Stimulated activated CD4-positive, alpha-beta T cell treated with anti-CD3 and anti-CD28 coated beads, Interleukin-15, amount 100 ng/mL, for 48 hours (primary cell): ENCODE measurements around the gene FABP3.
"Not testable (repeated sequence)": the region's sequence is repeated elsewhere in the genome, so short reads cannot be mapped to it uniquely, and the experiment has no call there.

Experiments
- DNase-seq, 2 donors: peaks; one replicate each; pipeline ENCODE4 v3.0.0-alpha.2; 2020; ENCODE audit warnings: low read depth in 2 of 2

FABP3 gene

DNA sequence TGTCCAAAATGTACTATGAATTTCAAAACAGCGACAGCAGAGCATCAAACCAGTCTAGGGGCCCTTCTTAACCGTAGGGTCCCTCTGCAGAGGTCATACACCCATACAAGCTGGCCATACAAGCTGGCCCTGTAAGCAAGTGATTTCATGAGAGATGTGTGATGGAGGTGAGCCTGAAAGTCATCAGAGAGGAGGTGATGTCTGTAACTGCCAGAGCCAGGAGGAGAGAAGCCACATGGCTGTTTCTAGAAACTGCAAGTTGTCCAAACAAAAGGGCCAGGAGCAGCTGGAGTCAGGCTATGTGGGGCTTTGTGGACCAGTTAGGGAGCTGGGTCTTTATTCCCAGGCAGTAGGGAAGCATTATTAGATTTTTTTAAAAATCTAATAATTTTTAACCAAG lies 25.4 kb upstream of the FABP3 start:
- DNase-seq, result no peak

- no peak for DNase-seq
Observed at GRCh38 chr1:31397360-31398095, 24.7 kb upstream of the FABP3 start.

DNA sequence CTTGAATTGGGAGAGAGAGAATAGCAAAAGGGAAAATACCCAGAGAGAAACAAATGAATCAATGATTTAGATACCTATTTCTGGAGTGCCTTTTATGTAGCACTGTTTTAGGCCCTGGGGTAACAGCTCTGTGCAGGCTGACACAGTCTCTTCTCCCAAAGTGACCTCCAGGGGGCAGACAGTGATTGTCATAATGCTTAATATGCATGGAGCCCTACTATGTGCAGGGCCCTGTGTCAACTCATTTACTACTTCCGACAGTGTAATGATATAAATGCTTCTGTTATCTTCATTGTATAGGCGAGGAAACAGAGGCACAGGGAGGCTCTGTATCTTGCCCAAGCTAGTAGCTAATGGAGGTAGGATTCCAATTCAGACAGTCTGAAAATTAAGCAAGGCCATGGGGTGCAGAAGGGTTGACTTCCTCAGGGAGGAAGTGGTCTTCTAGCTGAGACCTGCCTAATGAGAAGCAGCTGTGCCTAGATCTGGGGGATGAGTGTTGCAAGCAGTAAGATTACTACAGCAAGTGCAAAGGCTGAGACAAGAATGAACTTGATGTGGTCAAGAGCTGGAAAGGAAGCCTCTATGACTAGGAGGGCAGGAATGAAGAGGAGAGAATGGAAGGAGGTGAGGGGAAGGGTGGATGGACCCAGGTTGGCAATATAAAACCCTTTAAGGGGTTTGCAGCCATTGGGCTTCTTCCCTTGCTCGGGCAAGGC lies 23.9 kb upstream of the FABP3 start:
- DNase-seq, result no peak

GRCh38 chr1:31394584-31395193 lies 21.8 kb upstream of the FABP3 start:
- DNase-seq, result peak; percentile 63 to 79

- DNase-seq, result no peak
Observed at GRCh38 chr1:31393463-31393862, 20.6 kb upstream of the FABP3 start.

DNA sequence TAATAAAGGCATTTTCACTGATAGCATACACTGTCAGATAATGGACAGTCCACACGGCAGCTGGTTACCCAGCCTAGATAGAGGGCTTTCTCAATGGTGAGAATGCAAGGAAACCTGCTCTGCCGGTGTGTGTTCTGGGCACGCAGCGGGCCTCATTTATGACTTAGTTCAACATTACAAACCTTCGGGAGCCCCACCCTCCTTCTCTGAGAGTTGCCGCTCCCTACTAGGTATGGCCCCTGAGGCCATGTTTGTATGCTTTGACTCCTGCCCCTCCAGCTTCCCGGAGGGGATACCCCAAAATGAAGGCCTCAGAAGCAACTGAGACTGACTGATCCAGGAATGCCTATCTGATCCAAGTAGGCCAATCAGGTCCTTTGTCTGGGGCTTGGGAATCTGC lies 17.2 kb upstream of the FABP3 start:
- DNase-seq, result no peak

DNA sequence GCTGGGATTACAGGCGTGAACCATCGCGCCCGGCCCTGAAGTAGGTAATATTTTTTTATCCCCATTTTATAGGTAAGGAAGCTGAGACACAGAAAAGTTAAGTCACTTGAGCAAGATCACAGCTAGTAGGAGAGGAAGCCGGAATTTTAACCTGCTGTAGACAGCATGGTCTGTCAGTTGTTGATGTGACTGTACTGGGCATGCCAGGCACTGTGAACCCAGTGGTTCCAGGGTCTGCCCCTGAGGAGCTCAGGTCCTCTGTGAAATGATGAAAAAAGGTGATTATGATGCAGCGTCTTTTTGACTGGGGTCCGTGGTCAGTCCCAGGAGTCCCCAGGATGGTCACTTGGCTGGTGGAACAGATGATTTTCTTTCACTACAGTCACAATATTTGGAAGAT lies 16.7 kb upstream of the FABP3 start:
- no peak for DNase-seq

DNA sequence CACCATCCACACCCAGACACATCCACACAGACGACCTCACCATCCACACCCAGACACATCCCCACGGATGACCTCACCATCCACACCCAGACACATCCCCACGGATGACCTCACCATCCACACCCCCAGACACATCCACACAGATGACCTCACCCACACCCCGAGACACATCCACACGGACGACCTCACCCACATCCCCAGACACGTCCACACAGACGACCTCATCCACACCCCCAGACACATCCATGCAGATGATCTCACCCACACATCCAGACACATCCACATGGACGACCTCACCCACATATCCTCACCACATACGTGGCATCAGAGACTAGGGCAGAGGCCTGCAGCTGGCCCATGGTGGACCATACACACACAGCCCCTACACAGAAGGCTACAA lies 14.7 kb upstream of the FABP3 start:
- DNase-seq, result no peak

GRCh38 chr1:31386576-31387243 lies 13.8 kb upstream of the FABP3 start:
- not testable (repeated sequence) for DNase-seq

GRCh38 chr1:31383967-31384366 lies 11.1 kb upstream of the FABP3 start:
- no peak for DNase-seq

DNA sequence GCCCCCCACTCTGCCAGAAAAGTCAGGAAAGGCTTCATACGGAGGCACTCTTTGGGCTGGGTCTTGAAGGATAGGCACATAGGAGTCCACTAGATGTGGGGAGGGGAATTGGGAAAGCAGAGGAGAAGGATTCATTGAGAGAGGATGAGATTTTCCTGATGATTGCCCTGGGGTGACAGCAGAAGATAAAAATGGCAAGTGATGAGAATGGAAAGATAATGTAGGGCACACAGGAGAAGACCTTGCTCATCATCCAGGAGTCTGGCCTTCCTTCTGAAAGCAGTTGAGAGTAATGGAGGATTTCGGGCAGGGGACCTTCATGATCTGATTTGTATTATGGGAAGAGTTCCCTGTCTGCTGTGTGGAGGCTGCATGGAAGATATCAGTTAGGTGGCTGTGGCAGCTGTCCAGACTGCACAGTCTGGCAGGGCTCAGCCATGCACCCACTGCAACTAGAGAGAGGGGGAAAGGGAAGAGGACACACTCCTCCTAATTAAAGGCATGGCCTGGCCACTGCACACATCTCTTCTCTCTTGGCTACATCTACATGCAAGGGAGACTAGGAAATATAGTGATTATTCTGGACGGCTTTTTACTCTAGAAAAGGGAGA lies 9.6 kb upstream of the FABP3 start:
- DNase-seq, result no peak

GRCh38 chr1:31381394-31382294 lies 8.8 kb upstream of the FABP3 start:
- no peak for DNase-seq

DNA sequence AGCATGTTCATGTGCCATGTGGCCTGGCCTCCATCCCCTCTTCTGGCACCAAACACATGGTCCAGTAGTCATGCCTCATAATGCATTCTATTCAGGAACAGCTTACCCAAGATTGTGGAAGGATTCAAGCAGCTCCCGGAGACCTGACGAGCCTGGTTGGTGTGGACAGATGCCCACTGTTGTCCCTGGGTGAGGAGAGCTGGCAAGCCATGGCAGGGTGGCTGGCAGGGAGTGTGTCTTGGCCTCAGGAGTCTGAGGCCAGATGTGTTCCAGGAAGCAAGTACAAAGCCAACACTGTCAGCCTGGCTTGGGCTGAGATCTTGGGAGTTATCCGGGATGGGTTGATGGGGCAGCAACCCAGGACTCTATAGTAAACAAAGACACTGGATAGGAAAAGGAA lies 7.3 kb upstream of the FABP3 start:
- DNase-seq, result no peak

DNA sequence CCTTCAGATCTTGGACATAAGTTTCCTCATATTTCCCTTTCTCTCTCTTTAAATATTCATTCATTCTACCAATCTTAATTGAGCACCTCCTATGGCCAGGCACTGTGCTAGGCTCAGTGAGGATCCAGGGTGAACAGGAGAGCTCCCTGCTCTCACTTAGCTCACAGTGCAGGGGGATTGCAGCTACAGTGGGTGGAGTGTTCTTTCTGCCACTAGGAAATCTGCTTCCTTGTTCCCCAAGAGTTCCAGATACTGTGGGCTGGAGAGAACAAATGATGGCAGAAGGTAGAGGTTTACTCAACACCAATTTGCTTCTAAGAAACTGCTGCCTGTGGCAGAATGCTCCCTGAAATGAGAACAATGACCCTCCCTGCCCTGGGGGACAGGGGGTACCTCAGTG lies 5.1 kb upstream of the FABP3 start:
- no peak for DNase-seq

- DNase-seq, result no peak
Observed at GRCh38 chr1:31377364-31377863, 4.5 kb upstream of the FABP3 start.

DNA sequence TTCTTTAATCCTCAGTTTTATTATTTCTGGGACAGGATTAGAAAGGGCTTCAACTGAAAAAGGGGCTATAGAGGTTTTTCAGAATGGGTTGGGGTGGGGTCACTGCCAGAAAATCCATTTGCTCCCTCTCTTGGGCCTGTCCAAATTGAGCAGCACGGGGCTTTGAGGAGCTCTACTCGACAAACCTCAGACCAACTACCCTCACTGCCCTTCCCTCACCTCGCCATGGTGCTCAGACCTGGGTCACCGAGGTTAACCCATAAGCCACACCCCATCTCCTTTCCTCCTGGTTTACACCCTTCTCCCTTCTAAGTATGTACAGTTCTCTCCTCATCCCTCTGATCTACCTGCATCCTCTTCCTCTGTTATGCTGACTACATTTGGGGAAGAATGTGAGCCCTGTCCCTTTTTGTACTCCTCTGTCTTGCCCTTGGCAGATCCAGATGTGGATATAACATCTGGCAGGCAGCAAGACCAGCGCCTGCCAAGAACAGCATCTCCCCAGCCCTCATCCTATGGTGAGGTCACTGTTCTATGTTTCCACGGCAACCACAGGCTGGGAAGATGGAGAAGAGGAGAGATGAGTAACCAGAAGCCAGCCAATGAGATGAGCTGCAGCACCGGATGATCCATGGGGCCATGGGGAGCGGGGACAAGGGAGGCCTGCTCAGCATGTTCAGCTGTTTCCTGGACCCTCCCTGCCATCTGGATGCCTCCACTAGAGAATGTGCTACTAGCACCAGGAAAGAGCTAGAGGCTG lies 3.7 kb upstream of the FABP3 start:
- no peak for DNase-seq

DNA sequence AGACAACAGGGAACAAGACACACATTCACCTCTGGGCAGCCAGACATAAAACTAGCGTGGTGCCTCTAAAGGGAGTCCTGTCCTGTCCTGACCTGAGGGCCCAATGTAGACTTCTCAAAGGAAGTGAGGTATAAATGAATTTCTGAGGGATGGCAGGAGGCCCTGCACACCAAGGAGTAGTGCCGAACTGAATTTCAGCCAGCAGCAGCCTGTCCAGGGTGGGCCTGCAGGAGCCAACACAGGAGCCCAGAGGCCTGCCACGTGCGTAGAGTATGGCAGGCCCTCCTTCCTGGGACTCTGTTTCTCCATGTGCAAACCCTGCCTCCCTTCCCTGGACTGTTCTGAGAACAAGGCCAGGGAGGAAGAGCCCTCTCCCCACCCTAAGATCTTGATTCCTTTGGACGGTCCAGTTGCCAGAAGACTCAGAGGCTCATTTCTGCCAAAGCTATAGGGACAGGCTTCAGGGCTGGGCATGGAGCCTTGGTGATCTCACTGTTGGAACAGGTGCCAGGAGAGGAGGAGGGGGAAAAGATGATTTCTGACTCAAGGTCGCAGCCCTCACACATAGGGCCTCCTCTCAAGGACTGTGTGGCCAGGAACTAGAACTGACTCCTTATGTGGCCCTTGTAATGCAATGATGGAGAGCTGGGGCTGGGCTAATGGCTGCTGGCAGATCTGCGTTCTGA lies 1.8 kb upstream of the FABP3 start:
- no peak for DNase-seq

- DNase-seq, result no peak
Observed at GRCh38 chr1:31373897-31374486, 1.1 kb upstream of the FABP3 start.

DNA sequence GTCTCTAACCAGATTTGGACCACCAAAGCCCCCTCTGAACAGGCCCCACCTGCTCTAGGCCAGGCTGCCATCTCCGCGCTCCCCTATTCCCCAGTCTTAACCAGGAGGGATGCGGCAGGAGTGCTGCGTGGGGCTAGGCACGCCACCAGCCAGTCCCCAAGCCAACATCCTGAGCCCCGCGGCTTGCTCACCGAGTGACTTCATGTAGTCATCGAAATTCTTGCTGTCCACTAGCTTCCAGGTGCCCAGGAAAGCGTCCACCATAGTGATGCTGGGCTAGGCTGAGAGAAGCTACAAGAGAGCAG lies 173 bp downstream of the FABP3 start:
- DNase-seq, result no peak
